ENCODE results near the gene CCDC122.

GRCh38 chr13:43876366-43876765 lies 3.2 kb downstream of the CCDC122 start:
- no peak for TF ChIP-seq POLR2AphosphoS5 (IDR thresholded peaks at IDR 0.05; ENCODE audit: low read depth, low read length)
- no peak for TF ChIP-seq TAF1 (IDR thresholded peaks at IDR 0.05; ENCODE audit: low read depth, low read length)

Data from GM12891 (cell line).